ENCODE measurements around the gene TMEM221.

DNA sequence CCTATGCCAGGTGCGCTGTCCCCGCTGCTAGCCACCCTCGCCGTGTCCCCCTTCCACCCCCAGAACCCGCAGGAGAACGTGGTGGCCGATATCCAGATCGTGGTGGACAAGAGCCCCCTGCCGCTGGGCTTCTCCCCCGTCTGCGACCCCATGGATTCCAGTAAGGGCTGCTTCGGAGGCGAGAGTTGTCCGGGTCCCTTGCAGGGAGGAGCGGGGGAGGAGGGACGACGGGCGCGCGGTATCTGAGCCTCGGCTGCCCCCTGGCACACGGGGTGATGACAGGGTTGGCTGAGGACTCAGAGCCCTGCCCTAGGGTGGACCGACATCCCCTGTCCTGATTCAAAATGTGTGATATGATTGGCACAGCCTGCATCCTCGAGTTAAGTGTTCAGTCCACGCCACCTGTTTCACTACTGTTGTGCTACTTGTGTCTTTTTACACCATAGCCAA lies 28.0 kb downstream of the TMEM221 start:
- TF ChIP-seq EP300 (conservative IDR thresholded peaks at IDR 0.05; ENCODE audit: poor library complexity, severe bottlenecking) (no peak), CTCF (IDR thresholded peaks at IDR 0.05; ENCODE audit: poor library complexity, severe bottlenecking) (no peak), POLR2AphosphoS5 (IDR thresholded peaks at IDR 0.05) (no peak), RAD21 (conservative IDR thresholded peaks at IDR 0.05) (no peak), TAF1 (IDR thresholded peaks at IDR 0.05; ENCODE audit: low read depth) (no peak), SMC3 (conservative IDR thresholded peaks at IDR 0.05; ENCODE audit: poor library complexity) (no peak), MXI1 (conservative IDR thresholded peaks at IDR 0.05; ENCODE audit: poor library complexity, severe bottlenecking) (no peak), EZH2 (IDR thresholded peaks at IDR 0.05; ENCODE audit: borderline replicate concordance, insufficient read depth, low read length, poor library complexity, severe bottlenecking) (no peak)
